Kidney (tissue), 14 donors: ENCODE data around the gene SAMD14. TPM values are rescaled to one million over a fixed set of nuclear protein-coding genes. Genes with fewer than 3 reads are reported as not detected.

Experiments
- DNase-seq, 5 donors: peaks; one replicate each; pipeline ENCODE4 v3.0.0-alpha.2; 2013 to 2020
- FAIRE-seq: peaks from 2 replicates; lab custom pipeline; 2012; peaks lifted over from hg19 to GRCh38; lab: Jason Lieb, UNC
- H3K27ac ChIP-seq, 2 donors: one replicate each; pipeline ENCODE4 v1.7.0; 2013; ENCODE audit warnings: low read depth in 2 of 2, low read length in 2 of 2, inconsistent platforms in 1 of 2
- H3K27me3 ChIP-seq: one replicate; pipeline ENCODE4 v1.7.1; 2013; ENCODE audit warnings: low read length, inconsistent platforms; ENCODE audit not compliant: control insufficient read depth, insufficient read depth
- H3K36me3 ChIP-seq, 3 donors: one replicate each; pipeline versions ENCODE4 v1.7.0 to v1.7.1; 2013; ENCODE audit warnings: low read length in 3 of 3, control low read depth in 1 of 3, inconsistent platforms in 1 of 3; ENCODE audit not compliant: insufficient read depth in 3 of 3, control insufficient read depth in 2 of 3
- H3K4me1 ChIP-seq, 3 donors: one replicate each; pipeline versions ENCODE4 v1.7.0 to v1.7.1; 2013; ENCODE audit warnings: low read length in 3 of 3, inconsistent platforms in 1 of 3, low read depth in 1 of 3; ENCODE audit not compliant: control insufficient read depth in 2 of 3, insufficient read depth in 2 of 3
- H3K4me3 ChIP-seq, 3 donors: one replicate each; pipeline versions ENCODE4 v1.7.0 to v1.8.1; 2013; ENCODE audit warnings: low read length in 3 of 3, control low read depth in 1 of 3, inconsistent platforms in 1 of 3
- H3K9ac ChIP-seq, 3 donors: one replicate each; pipeline versions ENCODE4 v1.7.0 to v1.7.1; 2013; ENCODE audit warnings: low read length in 3 of 3, control low read depth in 1 of 3, inconsistent platforms in 1 of 3
- H3K9me3 ChIP-seq, 3 donors: one replicate each; pipeline versions ENCODE4 v1.7.0 to v1.7.1; 2013; ENCODE audit warnings: low read length in 3 of 3, control low read depth in 1 of 3, inconsistent platforms in 1 of 3; ENCODE audit not compliant: control insufficient read depth in 2 of 3, insufficient read depth in 1 of 3
- intact Hi-C: fragments of 100-400 bp; cut with DNase I; formaldehyde crosslinking; loops from one replicate; pipeline ENCODE4 v1.11.1; 2022
- polyA plus RNA-seq: library from polyadenylated mRNA; stranded (reverse); fragments of 350-450 nt; fragmentation: Illumina TruSeq; extraction: RNeasy Lipid Tissue Mini Kit (QIAGEN cat#74804); gene quantifications from one replicate; pipeline ENCODE4 v1.2.3, GENCODE V29; 2014; ENCODE audit warnings: low read depth, low replicate concordance; ENCODE audit not compliant: insufficient read depth
- total RNA-seq: library from RNA; stranded (reverse); fragmentation: NEBNext Ultra II Directional; extraction: Animal tissue kit (Norgen Biotek cat#: 25700); gene quantifications from one replicate; pipeline ENCODE4 v1.2.1, GENCODE V29; 2021
- TF ChIP-seq, protein P1 (sequence below): IDR thresholded peaks from 3 replicates; pipeline ENCODE4 v1.5.1; 2012; ENCODE audit warnings: mild to moderate bottlenecking, moderate library complexity, borderline replicate concordance; ENCODE audit not compliant: insufficient read depth; ENCODE audit errors: extremely low read depth
- donor health status: control.
- donor health status: control.
- donor health status: control.
- donor health status: control.
- donor health status: control.
- donor health status: DM: yes; HTN: yes; CAD: no.
- donor health status: Normal renal cell carcinoma (clear cell type).

The SAMD14 gene
- total and polyA plus RNA-seq, 2 donors from 2014 or later: 3.7 to 5.0 TPM

DNA sequence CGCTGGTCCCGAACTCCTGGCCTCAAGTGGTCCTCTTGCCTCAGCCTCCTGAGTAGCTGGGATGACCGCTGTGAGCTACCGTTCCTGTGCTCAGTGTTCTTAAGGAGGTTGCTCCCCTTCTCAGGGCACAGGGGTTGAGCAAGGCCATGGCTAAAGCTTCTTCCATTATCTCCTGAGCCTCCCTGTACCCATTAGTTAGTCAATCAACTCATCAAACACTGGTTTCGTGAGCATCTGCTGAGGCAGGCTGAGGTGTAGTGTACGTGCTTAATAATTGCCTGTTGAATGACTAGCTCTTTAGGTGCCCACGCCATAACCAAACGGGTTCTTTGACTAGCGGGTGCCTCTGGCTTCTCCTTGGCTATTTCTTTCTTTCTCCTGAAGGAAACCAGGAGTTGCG lies 47.5 kb upstream of the SAMD14 start:
- Histone ChIP-seq H3K4me3 (no peak overlapping the region), H3K27ac (peak overlapping the region; percentile 62 to 71), H3K9ac (peak overlapping the region in 2 of 3 donors; percentile 31 to 40), H3K36me3 (no peaks in the 10 kb centered on the region), H3K27me3 (no peaks in the 10 kb centered on the region), H3K4me1 (peaks cover 0 to 19% (median 12%) of the 10 kb centered on the region in 3 donors), H3K9me3 (no peaks in the 10 kb centered on the region)
- TF ChIP-seq, protein P1, sequence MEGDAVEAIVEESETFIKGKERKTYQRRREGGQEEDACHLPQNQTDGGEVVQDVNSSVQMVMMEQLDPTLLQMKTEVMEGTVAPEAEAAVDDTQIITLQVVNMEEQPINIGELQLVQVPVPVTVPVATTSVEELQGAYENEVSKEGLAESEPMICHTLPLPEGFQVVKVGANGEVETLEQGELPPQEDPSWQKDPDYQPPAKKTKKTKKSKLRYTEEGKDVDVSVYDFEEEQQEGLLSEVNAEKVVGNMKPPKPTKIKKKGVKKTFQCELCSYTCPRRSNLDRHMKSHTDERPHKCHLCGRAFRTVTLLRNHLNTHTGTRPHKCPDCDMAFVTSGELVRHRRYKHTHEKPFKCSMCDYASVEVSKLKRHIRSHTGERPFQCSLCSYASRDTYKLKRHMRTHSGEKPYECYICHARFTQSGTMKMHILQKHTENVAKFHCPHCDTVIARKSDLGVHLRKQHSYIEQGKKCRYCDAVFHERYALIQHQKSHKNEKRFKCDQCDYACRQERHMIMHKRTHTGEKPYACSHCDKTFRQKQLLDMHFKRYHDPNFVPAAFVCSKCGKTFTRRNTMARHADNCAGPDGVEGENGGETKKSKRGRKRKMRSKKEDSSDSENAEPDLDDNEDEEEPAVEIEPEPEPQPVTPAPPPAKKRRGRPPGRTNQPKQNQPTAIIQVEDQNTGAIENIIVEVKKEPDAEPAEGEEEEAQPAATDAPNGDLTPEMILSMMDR: no peak
- intact Hi-C loops: no loop called here
- no peak for DNase-seq
- no peak for FAIRE-seq

DNA sequence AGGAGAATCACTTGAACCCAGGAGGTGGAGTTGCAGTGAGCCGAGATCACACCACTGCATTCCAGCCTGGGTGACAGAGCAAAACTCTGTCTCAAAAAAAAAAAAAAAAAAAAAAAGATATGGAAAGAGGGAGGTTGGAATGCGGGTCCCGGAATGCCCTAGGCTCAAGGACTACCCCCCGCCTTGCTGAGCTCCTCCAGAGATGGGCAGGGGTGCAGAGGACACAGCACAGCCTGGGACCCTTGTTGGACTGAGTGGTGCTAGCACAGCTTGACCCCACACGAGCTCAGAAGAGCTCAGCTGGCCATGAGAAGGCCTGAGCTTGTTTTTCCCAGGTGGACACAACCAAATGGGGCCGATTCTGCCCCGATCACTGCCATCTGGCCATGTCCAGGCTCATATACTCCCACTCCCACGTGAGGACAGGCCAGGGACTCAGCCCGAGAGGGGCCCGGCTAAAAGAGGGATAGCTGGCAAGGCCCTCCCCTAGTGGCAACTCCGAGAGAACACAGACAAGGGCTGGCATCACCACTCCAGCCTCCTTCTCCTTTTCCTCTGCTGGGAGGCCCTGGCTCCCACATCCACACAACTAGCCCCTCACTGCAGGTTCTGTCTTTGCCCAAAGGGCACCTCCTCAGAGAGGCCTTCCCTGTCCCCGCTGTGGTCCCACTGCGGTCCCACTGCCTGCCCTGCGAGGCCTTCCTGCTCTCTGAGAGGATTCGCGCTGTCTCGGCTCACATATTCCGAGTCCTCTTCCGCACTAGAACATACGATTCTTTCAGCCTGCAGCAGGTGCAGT lies 46.8 kb upstream of the SAMD14 start:
- DNase-seq (peak in 1 of 5 donors; percentile 62), FAIRE-seq (no peak)
- TF ChIP-seq, protein P1: no peak
- intact Hi-C loops: no loop called here
- Histone ChIP-seq H3K27me3 (no peaks in the 10 kb centered on the region), H3K9me3 (no peaks in the 10 kb centered on the region), H3K4me3 (no peak overlapping the region), H3K36me3 (no peaks in the 10 kb centered on the region), H3K27ac (peak overlapping the region in 1 of 2 donors; percentile 69), H3K4me1 (peaks cover 0 to 19% (median 12%) of the 10 kb centered on the region in 3 donors), H3K9ac (peak overlapping the region in 1 of 3 donors; percentile 17)

DNA sequence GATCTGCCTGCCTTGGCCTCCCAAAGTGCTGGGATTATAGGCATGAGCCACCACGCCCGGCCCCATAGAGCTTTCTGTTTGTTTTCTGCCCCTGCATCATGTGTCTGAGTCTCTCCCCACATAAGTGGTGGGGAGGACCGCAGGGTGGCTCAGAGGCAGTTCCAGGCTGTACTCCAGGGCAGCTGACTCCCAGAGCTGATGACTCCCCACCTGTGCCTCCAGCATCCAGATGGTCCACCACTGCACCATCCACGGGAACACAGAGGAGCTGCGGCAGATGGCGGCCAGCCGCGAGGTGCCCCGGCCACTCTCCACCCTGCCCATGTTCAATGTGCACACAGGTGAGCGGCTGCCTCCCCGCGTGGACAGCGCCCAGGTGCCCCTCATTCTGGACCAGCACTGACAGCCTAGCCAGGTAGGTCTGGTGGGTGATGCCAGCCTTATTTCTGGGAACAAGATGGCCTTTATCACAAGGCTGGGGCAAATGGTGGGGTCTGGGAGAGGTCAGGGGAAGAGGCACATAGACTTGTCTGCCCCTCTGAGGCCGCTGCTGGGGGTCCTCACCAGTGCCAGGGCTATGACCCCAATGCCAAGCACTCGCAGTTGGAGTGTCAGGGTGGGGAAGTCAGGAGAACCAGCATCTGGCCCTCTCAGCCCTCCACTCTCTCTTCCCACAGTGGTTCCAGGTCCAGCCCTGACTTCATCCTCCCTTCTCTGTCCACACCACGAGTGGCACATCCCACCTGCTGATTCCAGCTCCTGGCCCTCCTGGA lies 45.3 kb upstream of the SAMD14 start:
- peak in 1 of 5 donors; percentile 53 for DNase-seq
- H3K36me3 ChIP-seq: no peaks in the 10 kb centered on the region
- no peak overlapping the region for H3K4me3 ChIP-seq
- TF ChIP-seq, protein P1: no peak
- H3K4me1 ChIP-seq: peaks cover 0 to 19% (median 12%) of the 10 kb centered on the region in 3 donors
- H3K9ac ChIP-seq: peak overlapping the region in 1 of 3 donors; percentile 3
- H3K9me3 ChIP-seq: no peaks in the 10 kb centered on the region
- FAIRE-seq: no peak
- H3K27me3 ChIP-seq: no peaks in the 10 kb centered on the region
- peak overlapping the region in 1 of 2 donors; percentile 43 for H3K27ac ChIP-seq
- intact Hi-C loops: no loop called here
